Small intestine (tissue), 7 donors: ENCODE measurements around the gene NEDD4L. TPM values are rescaled to one million over a fixed set of nuclear protein-coding genes. Genes with fewer than 3 reads are reported as not detected.
A peak's percentile ranks its signal among the peaks of the same experiment; 100 is the strongest.

Experiments
- DNase-seq, 2 donors: peaks; one replicate each; pipeline versions ENCODE4 v3.0.0 to v3.0.0-alpha.2; 2013
- FAIRE-seq: peaks from 2 replicates; lab custom pipeline; 2012; peaks lifted over from hg19 to GRCh38; lab: Jason Lieb, UNC
- H3K27ac ChIP-seq, 3 donors: one replicate each; pipeline ENCODE4 v1.5.1; 2013; ENCODE audit warnings: low read length in 2 of 3, mild to moderate bottlenecking in 2 of 3, control low read depth in 1 of 3, inconsistent platforms in 1 of 3, low read depth in 1 of 3, moderate library complexity in 1 of 3
- H3K27me3 ChIP-seq, 3 donors: one replicate each; pipeline ENCODE4 v1.6.1; 2013; ENCODE audit warnings: low read length in 3 of 3, inconsistent platforms in 1 of 3; ENCODE audit not compliant: control insufficient read depth in 3 of 3, insufficient read depth in 3 of 3
- H3K36me3 ChIP-seq, 3 donors: one replicate each; pipeline ENCODE4 v1.6.1; 2013; ENCODE audit warnings: low read length in 3 of 3, inconsistent platforms in 1 of 3, low read depth in 1 of 3, mild to moderate bottlenecking in 1 of 3, moderate library complexity in 1 of 3; ENCODE audit not compliant: control insufficient read depth in 3 of 3, insufficient read depth in 2 of 3
- H3K4me1 ChIP-seq, 3 donors: one replicate each; pipeline ENCODE4 v1.6.1; 2013; ENCODE audit warnings: low read length in 2 of 3, inconsistent platforms in 1 of 3, low read depth in 1 of 3, mild to moderate bottlenecking in 1 of 3, moderate library complexity in 1 of 3; ENCODE audit not compliant: control insufficient read depth in 3 of 3, insufficient read depth in 2 of 3
- H3K4me3 ChIP-seq, 3 donors: one replicate each; pipeline ENCODE4 v1.5.1; 2013; ENCODE audit warnings: low read length in 3 of 3, control low read depth in 1 of 3, inconsistent platforms in 1 of 3, low read depth in 1 of 3, mild to moderate bottlenecking in 1 of 3, moderate library complexity in 1 of 3
- H3K9me3 ChIP-seq, 2 donors: one replicate each; pipeline ENCODE4 v1.6.1; 2013; ENCODE audit warnings: low read depth in 1 of 2, low read length in 1 of 2; ENCODE audit not compliant: control insufficient read depth in 2 of 2, insufficient read depth in 1 of 2
- WGBS, 3 donors: extraction: QIAGEN DNeasy Blood & Tissue Kit; methylation state at CpG; one replicate each; pipeline ENCODE4 v1.1.7; 2013; 5-methylcytosine and 5-hydroxymethylcytosine counted together
- polyA plus RNA-seq, 4 donors: library from polyadenylated mRNA; stranded (reverse) in 3 of 4; unstranded in 1 of 4; fragments of 200-250 nt in 3 of 4; fragments of 120-200 nt in 1 of 4; gene quantifications; one replicate each; pipeline versions ENCODE4 v1.2.1 to v1.2.3, GENCODE V29; 2013
- donor health status: healthy with polysubstance abuse.
- donor health status: control.
- donor health status: control.
- donor health status: Bipolar disorder and iron deficiency.
- donor health status: healthy.

Gene NEDD4L
- polyA plus RNA-seq, 4 donors = 36.5 to 113 (median 96.2) TPM

GRCh38 chr18:58443671-58444070 lies 399.6 kb downstream of the NEDD4L start:
- H3K4me3 ChIP-seq = no peak overlapping the region

GRCh38 chr18:58446391-58447060 lies 402.5 kb downstream of the NEDD4L start:
- FAIRE-seq = no peak
- 88 to 92% (median 90%) methylated on average over 11 of the region's 11 CpGs for WGBS, 3 donors

More at GRCh38 chr18:58443671-58444070, 399.6 kb downstream of the NEDD4L start:
- no peak for FAIRE-seq
- no peaks in the 10 kb centered on the region for H3K27me3 ChIP-seq
- peak in 1 of 2 donors; percentile 26 for DNase-seq
- no peaks in the 10 kb centered on the region for H3K9me3 ChIP-seq
- WGBS, 3 donors = 64 to 69% (median 69%) methylated on average over 6 of the region's 6 CpGs
- peaks cover 0 to 11% (median 0%) of the 10 kb centered on the region in 3 donors for H3K4me1 ChIP-seq
- no peak overlapping the region for H3K27ac ChIP-seq
- H3K36me3 ChIP-seq = no peaks in the 10 kb centered on the region

DNA sequence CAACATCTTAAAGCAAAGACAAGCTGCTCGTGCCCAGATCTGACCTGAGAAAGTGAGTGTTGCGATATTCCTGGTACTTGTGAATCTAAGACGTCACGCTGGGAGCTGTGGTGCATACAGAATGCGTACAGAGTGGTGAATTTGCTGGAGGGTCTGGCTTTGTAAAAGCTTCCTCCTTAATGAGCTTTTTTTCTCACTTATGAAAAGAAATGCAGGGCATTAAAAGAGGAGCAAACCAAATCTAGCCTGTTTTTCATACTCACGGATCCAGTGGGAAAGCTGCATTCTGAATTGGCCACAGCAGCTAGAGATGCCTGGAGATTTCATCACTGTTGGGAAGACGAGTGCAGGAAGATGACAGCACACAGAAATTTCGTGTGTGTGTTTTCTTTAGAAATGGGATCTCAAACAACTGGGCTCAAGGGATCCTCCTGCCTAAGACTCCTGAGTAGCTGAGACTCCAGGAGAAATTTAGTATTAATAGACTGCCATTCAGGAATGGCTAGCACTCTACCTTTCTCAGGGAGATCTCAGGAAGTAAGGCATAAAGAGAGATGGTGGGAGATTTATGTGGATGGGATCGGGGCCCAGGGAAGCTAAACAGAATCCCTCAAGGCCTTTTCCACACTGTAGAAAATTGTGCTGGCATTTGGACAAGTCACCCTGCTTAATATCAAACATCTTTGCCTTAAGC lies 403.5 kb downstream of the NEDD4L start:
- Histone ChIP-seq H3K27ac (no peak overlapping the region), H3K27me3 (no peaks in the 10 kb centered on the region), H3K4me1 (peaks cover 0 to 3% (median 0%) of the 10 kb centered on the region in 3 donors), H3K4me3 (no peak overlapping the region), H3K36me3 (no peaks in the 10 kb centered on the region), H3K9me3 (no peaks in the 10 kb centered on the region)
- no peak for FAIRE-seq
- WGBS, 3 donors = 81 to 89% (median 88%) methylated on average over 9 of the region's 9 CpGs
- no peak for DNase-seq

More at GRCh38 chr18:58446391-58447060, 402.5 kb downstream of the NEDD4L start:
- DNase-seq = no peak
- Histone ChIP-seq H3K27ac (no peak overlapping the region), H3K9me3 (no peaks in the 10 kb centered on the region), H3K36me3 (no peaks in the 10 kb centered on the region), H3K4me1 (peaks cover 0 to 3% (median 0%) of the 10 kb centered on the region in 3 donors), H3K4me3 (no peak overlapping the region), H3K27me3 (no peaks in the 10 kb centered on the region)

DNA sequence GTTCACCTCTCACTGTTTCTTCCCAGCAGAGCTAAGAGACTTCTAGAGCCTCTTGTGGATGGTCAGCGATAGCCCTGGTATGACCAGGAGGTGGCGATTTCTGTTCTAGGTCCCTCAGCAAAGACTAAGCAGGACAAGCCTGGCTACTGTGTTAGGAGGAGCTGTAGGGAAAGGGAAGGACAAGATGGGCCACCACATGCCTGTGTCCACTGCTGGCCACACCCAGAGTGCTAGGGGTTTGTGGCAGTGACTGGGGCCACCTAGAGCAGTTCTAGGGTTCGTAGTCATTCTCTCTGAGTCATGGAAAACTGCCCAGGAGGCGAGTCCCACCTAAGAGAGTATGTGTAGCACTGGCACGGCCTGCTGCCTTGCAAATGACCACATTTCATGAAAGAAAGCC lies 405.4 kb downstream of the NEDD4L start:
- WGBS, 3 donors = 66 to 76% (median 67%) methylated on average over 5 of the region's 5 CpGs
- no peaks in the 10 kb centered on the region for H3K4me1 ChIP-seq
- H3K27ac ChIP-seq = no peak overlapping the region
- H3K36me3 ChIP-seq = no peaks in the 10 kb centered on the region
- no peak for FAIRE-seq
- no peak for DNase-seq
- no peak overlapping the region for H3K4me3 ChIP-seq
- peaks cover 0 to 2% (median 0%) of the 10 kb centered on the region in 3 donors for H3K27me3 ChIP-seq
- H3K9me3 ChIP-seq = no peaks in the 10 kb centered on the region

Other genes with a start within 250 kb of the NEDD4L start
- gene ATP8B1, start 240.9 kb upstream of the NEDD4L start, polyA plus RNA-seq = 10 to 100 TPM; 25.5 to 82.5 (median 42.7) TPM